Left colon (tissue), 2 donors: Measurements from ENCODE around the gene SLC6A9. TPM values are rescaled to one million over a fixed set of nuclear protein-coding genes. Genes with fewer than 3 reads are reported as not detected.
A peak's percentile ranks its signal among the peaks of the same experiment; 100 is the strongest.

Experiments used
- ATAC-seq: fragments of 200-7000 bp; cut with Tn5 transposase; one replicate; pipeline ENCODE4 v1.9.1; 2020; ENCODE audit warnings: mild to moderate bottlenecking, moderate library complexity
- DNase-seq, 2 donors: peaks; one replicate each; pipeline ENCODE4 v3.0.0-alpha.2; 2020
- intact Hi-C, 2 donors: fragments of 100-400 bp; cut with DNase I in 1 of 2; cut with micrococcal nuclease in 1 of 2; formaldehyde crosslinking; loops; one replicate each; pipeline versions ENCODE4 v1.11.2 to v1.14.0; 2022; cut with DNase I, micrococcal nuclease
- total RNA-seq, 2 donors: library from RNA; stranded (reverse); fragmentation: NEBNext Ultra II Directional; extraction: Animal tissue kit (Norgen Biotek cat#: 25700); gene quantifications; one replicate each; pipeline ENCODE4 v1.2.1, GENCODE V29; 2021
- donor health status: DM: no; HTN: no; CAD: no.
- donor health status: DM: yes; HTN: yes; CAD: no.

Gene SLC6A9
- total RNA-seq, 2 donors from 2014 or later, result 35.3 to 42.3 TPM

GRCh38 chr1:43993206-43993914, 37.9 kb downstream of the SLC6A9 start:
- no peak for ATAC-seq
- intact Hi-C loops, result no loop called here

GRCh38 chr1:43992232-43992995, 38.8 kb downstream of the SLC6A9 start:
- intact Hi-C loops, result no loop called here
- no peak for ATAC-seq
- no peak for DNase-seq

More at GRCh38 chr1:43993206-43993914, 37.9 kb downstream of the SLC6A9 start:
- no peak for DNase-seq

GRCh38 chr1:43991476-43992231, 39.6 kb downstream of the SLC6A9 start, which contains the start of gene CCDC24:
Gene CCDC24, plus strand, starts transcription at chr1:43991599. Its CDS starts 280 bp downstream, at chr1:43991879.
- intact Hi-C loops, result no loop called here
- DNase-seq (peak; percentile 91), ATAC-seq (peak; percentile 75)

GRCh38 chr1:43991200-43991475, 40.1 kb downstream of the SLC6A9 start:
- DNase-seq, result no peak
- ATAC-seq, result peak; percentile 55
- intact Hi-C loops, result no loop called here

GRCh38 chr1:43990271-43991199, 40.7 kb downstream of the SLC6A9 start:
- DNase-seq (peak in 1 of 2 donors; percentile 38), ATAC-seq (peak; percentile 1)
- intact Hi-C loops, result no loop called here

GRCh38 chr1:43987159-43987902, 43.9 kb downstream of the SLC6A9 start:
- intact Hi-C loops, result no loop called here
- DNase-seq, result peak in 1 of 2 donors; percentile 24
- ATAC-seq, result peak; percentile 15

GRCh38 chr1:43986712-43987111, 44.5 kb downstream of the SLC6A9 start:
- intact Hi-C loops, result no loop called here
- ATAC-seq (peak; percentile 46), DNase-seq (peak; percentile 51 to 65)

- intact Hi-C loops, result no loop called here
- ATAC-seq, result no peak
- peak in 1 of 2 donors; percentile 24 for DNase-seq
These were observed 45.2 kb downstream of the SLC6A9 start for GRCh38 chr1:43985984-43986595.

GRCh38 chr1:43984855-43985254, 46.4 kb downstream of the SLC6A9 start:
- no peak for DNase-seq
- no peak for ATAC-seq
- intact Hi-C loops, result no loop called here

- ATAC-seq, result no peak
- intact Hi-C loops, result no loop called here
- DNase-seq, result no peak
These were observed 47.9 kb downstream of the SLC6A9 start for GRCh38 chr1:43983253-43983899.

GRCh38 chr1:43982808-43983207, 48.5 kb downstream of the SLC6A9 start:
- intact Hi-C loops, result no loop called here
- ATAC-seq (no peak), DNase-seq (peak in 1 of 2 donors; percentile 7)

GRCh38 chr1:43982241-43982640, 49.0 kb downstream of the SLC6A9 start:
- ATAC-seq (no peak), DNase-seq (peak in 1 of 2 donors; percentile 8)
- intact Hi-C loops, result no loop called here

GRCh38 chr1:43981636-43982035, 49.6 kb downstream of the SLC6A9 start:
- DNase-seq (peak; percentile 17 to 28), ATAC-seq (no peak)
- intact Hi-C loops, result no loop called here

GRCh38 chr1:43981135-43981491, 50.1 kb downstream of the SLC6A9 start:
- ATAC-seq (peak; percentile 78), DNase-seq (peak; percentile 80 to 81)
- intact Hi-C loops, result no loop called here

GRCh38 chr1:43980255-43981134, 50.8 kb downstream of the SLC6A9 start:
- intact Hi-C loops, result no loop called here
- DNase-seq (peak; percentile 13 to 28), ATAC-seq (peak; percentile 26)
